Stimulated activated CD4-positive, alpha-beta T cell treated with anti-CD3 and anti-CD28 coated beads, Interleukin-15, amount 100 ng/mL, for 48 hours (primary cell): ENCODE measurements around the gene PUS3.

Source experiments
- DNase-seq, 2 donors: peaks; one replicate each; pipeline ENCODE4 v3.0.0-alpha.2; 2020; ENCODE audit warnings: low read depth in 2 of 2

Gene PUS3

DNA sequence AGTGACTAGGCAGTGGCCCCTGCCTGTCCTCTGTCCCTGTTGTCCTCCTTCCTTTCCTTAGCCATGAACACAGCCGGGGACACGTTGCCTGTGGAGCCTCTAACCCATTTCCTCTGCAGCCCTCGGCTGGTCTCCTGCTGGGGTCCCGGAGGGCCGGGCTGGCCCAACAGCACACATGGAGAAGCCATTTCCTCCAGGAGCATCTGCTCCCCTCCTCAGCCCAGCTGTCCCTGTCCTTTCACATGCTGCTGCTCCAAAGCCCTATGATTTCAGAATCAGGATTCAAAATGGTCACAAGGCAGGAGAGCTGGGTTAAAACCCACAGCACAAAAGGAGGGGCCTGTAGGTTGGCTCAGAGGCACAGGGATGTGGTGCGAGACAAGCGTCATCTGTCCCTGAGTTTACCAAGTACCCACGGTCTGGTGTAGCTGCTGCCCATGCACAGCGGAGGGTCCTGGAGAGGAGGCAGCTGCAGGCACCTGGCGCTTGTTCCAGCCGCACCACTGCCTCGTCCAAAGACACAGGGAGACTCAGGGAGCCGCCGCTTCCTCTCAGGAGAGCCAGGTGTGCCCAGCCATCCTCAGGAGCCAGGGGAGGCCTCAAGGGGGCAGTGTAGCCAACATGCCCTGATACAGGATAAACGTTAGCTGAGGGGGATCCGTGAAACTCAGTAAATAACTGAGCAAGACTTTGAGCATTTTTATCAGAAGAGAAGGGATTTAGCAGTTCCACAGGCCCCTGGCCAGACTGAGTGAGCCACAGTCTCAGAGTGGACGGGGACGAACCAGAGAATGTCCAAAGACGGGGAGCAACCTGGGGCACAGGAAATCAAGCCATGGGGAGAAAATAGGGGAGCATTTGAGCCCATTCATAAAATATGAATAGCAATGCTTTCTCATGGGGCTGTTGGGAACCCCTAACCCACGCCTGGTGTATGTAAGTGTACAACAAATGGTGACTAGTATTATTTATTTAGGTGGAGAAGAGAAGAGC is 38.9 kb upstream of the PUS3 start:
- peak; percentile 19 to 47 for DNase-seq

DNA sequence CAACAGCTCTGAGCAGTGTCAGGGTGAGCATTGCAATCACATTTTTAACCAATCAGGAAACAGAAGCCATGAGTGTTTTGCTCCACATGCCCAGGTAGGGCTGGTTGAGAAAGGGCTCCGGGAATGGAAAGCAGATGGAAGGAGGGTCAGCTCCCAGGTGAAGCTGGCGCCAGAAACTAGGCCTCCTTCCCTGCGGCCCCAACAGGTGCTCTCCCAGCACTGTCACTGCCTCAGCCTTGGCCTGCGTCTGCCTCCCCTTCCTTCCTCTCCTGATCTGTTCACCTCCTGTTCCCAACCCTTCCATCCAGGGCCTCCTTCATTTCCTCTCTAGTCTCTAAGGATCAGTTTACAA is 38.2 kb upstream of the PUS3 start:
- DNase-seq: no peak

DNA sequence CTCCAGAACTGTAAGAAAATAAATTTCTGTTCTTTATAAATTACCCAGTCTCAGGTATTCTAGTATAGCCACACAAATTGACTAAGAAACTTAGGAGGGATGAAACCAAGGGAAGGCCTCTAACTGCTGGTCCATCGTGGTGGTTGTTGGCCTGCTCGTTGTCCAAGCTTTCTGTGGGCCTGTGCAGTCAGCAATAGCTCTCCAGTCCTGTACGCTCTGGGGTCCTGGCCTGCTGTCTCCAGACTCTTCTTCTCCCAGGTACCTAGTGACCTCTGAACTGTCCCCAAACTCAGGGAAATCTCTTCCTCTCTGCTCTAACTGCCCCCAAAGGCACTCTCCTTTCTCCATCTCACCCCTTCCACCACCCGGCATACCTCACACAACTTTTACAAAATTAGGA is 37.1 kb upstream of the PUS3 start:
- no peak for DNase-seq

DNA sequence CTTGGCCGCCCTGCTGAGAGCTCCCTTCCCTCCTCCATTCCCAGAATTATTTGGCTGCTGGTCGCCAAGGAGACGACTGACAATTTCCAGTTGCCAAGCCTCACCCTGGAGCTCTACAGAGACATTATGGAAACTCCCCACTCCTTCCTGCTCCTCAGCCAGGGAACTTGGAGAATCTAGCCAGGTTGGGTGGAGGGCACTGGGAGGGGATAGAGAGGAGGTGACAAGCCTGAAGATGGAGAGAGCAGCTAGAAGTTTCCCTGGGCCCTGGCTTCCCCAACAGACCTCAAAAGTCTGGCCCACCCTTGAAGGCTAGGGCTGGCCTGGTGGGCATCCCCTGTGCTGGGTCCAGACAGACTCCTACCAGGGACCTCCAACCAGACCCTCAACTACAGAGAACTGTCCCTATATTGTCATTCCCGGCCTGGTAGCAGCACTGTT is 36.1 kb upstream of the PUS3 start:
- DNase-seq: no peak

DNA sequence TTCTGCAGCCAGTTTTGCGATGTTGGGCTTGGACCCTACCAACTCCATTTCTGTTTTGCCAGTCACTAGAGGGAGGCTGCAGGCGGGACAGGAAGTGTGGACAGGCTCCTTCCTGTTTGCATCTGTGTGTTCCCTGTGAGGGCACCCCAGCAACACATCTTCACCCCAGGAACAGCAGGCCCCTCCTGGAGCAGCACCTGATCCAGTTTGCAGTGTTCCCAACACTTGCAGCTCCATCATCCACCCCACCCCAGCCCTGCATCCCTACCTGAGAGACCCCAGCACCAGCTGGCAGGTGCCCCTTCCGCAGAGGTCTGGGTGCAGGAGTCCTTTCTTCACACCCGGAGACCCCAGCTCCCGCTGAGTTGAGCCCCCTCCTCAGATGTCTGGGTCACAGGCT is 35.4 kb upstream of the PUS3 start:
- DNase-seq: no peak

DNA sequence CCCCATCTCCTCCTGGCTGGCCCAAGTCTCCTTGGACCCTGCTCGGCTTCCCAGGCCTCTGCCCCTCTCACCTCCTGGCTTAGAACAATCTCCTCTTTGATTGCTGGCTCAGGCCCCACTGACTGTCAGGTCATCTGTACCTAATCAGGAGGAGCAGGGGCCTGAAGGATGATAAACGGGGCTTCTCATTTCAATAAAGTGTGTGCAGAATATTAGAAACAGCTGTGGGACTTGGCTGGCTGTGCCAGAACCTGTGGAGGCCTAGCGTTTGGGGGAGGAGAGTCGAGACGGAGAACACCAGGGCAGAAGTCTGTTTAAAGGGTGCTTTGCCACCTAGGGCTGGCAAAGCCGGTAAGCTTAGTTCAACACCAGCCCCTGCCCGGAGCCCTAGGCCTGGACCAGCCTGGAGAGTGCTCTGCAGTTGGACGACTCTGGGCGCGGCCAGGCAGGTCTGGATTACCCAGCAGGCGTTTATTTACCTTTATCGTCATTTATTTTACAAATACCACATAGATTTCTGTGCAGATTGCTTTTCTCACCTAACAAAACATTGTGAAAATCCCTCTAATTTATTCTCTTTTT is 32.7 kb upstream of the PUS3 start:
- DNase-seq: no peak

DNA sequence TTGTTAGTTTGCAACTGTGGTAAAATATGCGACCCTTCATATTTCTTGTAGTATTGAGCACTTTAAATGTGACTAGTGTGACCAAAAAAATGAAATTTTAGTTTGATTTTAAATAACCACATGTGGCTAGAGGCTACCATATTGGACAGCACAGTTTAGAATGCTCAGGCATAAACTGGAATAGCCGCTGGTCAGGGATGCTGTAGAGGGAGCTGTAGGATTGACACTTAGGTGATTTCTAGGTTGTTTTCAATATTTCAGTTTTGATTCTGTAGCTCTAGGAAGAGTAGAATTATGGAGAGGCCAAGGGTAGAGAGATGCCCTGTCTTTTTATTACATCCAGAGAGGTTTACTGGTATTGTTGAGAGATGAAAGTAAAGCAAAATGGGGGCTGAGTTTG is 32.0 kb upstream of the PUS3 start:
- DNase-seq: no peak

DNA sequence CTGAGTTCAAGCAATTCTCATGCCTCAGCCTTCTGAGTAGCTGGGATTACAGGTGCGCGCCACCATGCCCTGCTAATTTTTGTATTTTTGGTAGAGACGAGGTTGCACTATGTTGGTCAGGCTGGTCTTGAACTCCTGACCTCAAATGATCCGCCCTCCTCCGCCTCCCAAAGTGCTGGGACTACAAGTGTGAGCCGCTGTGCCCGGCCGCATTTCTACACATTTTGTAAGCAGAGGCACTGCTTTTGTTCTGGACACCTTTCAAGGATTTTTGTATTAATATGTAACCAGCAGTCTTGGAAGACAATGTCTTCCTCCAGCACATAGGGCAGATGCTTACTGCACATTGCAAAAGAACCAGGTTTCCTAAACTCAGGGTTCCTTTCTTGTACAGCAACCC is 31.5 kb upstream of the PUS3 start:
- no peak for DNase-seq

DNA sequence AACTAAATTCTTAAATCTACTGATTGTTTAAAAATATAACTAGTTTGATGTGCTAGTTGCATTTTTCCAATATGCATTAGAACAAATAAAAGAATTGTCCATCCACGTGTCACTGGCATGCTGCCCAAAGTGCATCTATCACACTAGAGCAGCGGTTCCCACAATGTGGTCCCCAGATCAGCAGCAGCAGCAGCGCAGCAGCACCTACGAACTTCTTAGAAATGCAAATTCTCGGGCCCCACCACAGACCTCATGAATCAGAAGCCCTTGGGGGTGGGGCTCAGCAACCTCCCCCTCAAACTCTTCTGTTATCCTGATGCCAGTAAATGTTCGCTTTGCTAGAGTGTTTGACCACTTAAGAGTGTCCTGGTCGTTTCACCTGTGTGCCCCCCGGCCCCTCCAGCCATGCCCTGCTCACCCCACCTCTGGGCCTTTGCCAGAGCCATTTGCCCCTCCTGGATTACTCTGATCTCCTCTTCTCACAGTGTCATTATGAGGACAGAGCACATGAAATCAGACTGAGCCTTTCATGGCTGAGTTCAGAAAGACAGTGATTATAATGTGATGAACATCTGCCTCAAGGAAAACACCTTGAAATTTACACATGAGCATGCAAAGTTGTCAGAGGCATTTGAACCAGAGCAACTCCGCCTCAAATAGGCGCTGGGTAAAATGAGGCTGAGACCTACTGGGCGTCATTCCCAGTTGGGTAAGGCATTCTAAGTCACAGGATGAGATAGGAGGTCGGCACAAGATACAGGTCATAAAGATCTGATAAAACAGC is 30.2 kb upstream of the PUS3 start:
- no peak for DNase-seq

DNA sequence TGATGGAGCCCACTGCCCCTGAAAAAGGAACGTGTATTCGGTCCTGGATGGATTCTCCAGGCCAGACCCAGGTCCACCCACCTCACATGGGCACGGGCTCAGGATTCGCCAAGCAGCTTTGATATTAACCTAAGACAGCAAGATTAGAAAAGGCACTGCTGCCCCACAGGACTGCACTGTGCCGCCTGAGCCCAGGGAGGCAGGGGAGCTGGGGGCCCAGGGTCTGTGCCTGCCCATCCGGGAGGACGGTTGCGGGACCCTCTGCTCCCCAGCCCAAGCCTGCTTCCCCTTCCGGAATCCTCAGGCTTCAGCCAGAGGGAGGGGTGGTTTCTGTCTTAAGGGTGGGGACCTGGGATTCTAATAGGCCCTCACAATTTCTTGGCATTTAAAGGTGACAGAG is 29.3 kb upstream of the PUS3 start:
- DNase-seq: no peak

DNA sequence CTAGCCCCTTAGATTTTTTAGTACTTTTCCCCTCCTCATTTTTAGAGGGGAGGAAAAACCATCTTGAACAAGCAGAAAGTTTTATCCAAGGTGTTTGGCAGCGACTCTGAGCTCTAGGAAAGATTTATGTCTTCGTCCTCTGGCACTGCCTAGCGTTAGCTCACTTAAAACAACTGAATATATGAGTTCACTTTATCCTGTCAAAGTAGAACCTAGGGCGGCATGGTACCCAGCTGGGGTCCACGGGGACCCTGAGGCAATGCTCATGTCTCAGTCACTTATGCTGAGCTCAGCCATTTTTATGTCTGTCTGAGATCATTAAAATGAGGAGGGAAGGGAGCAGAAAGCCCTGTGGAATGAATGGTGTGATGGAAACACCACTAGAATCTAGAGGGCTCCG is 28.7 kb upstream of the PUS3 start:
- no peak for DNase-seq

DNA sequence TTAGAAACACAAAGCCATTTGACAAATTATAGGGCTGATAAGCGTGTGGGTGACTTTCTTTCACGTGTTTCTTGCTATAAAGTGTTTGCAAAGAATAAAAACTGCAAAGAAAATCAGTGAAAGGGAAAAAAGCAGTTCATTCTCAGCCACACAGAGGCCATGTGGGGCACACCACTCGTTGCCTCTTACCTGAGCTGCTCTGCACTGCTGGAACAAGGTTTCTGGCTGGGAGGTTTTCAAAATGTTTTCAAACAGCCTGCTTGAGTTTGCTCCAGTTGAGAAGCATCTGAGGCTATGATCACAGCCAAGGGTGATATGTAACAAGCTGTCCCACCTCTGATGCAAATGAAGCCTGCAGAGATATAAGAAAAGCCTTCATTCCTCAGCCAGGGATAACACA is 28.1 kb upstream of the PUS3 start:
- DNase-seq: no peak

DNA sequence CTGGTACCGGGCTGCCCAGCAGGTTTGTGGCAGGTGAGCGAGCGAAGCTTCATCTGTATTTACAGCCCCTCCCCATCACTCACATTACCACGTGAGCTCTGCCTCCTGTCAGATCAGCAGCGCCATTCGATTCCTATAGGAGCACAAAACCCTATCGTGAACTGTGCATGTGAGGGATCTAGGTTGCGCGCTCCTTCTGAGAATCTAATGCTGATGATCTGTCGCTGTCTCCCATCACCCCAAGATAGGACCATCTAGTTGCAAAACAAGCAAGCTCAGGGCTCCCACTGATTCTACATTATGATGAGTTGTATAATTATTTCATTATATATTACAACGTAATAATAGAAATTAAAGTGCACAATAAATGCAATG is 27.1 kb upstream of the PUS3 start:
- DNase-seq: no peak

DNA sequence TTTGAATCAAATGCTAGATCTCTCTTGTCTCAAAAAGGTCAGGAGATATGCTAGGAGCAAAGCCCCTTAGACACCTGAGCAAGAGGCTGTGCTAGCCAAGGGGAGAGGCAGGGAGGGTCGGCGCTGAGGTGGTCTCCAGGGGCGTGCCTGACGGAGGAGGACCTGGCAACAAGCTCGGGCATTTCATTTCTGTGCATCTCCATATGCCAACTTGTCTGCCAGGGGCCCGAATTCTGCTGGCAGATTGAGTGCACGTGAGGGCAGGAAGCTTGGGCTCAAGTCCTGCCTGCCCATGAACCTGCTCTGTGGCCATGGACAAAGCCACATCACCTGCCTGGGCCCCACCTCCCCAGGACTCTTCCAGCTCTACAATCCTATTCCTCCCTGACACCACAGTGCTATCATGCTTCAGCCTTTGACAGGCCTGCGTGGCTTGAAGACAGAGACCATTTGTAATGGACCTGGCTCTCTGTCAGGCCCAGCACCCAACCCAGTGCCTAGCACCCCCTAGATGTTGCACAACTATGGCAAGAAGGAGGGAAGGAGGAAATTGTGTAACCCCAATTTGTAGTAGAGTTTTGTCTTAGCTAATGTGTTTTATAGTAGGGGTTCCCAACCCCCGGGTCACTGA is 26.6 kb upstream of the PUS3 start:
- no peak for DNase-seq

DNA sequence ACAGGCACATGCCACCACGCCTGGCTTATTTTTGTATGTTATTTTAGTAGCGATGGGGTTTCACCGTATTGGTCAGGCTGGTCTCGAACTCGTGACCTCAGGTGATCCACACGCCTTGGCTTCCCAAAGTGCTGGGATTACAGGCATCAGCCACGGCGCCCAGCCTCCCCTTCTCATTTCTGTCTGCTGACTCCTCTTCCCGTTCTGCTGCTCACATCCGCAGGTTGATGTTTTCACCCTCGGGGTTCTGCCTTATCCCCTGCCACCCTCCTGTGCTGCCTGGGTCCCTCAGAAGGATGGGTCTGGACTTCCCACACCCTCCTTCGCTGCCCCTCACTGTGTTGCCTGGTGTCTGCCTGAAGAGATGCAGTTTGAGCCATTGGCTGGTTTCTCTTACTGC is 23.7 kb upstream of the PUS3 start:
- no peak for DNase-seq

DNA sequence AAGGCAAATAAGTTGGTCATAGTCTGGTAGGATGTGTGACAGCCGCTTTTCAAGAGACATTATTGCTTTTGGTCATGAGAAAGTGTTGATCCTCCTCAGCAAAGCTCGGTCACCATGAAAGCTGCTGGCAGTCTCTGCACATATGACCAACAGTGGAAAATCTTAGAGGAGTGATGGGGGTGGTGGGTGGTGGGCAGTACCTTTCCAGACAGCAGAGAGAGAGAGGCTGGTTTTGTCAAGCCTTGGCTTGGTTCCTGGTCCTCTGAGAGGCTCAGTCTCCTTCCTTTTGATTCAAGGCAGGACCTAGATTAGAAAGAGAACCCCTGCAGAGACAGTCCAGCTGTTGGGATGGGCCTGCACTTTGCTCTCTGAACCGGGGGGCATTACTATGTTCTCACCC is 22.8 kb upstream of the PUS3 start:
- DNase-seq: no peak

DNA sequence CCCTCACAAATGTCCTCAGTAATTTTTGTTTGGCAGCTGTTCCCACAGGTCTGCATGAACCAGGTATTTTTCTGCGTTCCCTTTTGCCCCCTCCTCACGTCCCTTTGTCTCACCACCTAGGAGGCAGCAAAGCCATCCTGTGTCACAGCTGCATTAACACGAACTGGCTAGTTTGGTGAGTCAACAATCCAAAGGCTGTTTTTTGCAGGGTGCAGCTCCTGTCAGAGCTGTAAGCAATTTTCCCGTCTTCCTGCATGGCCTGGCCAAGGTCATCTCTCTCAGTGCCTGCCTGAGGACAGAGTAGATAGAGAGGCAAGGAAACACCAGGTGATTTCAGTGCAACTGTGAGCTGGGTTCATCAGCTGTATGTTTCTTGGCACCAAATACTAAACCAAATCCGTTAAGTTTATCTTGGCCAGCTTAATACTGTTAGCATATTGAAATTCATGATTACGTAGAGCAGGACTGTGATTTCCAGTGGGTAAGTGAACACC is 22.3 kb upstream of the PUS3 start:
- DNase-seq: no peak

DNA sequence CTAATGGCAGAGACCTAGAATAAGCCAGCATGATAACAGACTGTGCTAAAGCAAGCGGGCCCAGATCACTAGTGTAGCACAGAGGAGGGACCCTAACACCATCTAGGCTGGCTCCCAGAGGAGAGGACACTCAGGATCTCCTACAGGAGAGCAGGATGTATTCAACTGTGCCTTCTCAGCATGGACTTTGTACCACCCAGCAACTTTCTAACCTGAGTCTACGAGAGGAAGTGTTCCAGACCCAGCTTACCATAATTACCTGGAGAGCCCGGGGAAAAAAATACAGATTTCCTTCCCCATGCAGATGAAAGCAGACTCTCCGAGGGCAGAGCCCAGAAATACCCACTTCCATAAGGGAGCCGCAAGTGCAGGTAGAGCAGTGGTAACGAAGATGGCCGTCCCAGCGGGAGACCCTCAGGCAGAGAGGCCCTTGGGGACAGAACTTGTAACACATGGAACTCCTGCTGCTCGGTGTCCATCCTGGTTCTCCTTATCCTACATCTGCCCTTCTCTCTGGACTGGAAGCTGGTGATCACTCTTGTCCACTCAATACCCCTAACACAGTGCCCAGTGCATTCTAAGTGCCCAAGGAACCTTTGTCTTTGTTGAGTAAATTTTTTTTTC is 21.5 kb upstream of the PUS3 start:
- DNase-seq: no peak

DNA sequence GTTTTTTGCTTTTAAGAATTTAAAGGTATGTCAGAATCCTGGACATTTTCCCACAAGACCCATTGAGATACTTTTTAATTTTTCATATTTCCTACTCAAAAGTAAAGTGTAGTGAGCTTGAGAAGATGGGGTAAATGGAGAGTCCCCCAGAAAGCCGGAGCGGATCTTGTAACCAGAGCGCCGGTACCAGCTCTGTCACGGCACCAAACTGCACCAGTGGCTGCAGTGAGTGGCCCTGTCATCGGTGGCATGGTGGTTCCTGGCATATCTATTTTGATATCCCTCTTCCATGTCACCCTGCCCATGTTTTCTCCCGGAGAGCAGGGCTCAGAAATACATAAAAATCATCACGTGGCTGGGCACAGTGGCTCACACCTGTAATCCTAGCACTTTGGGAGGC is 20.6 kb upstream of the PUS3 start:
- no peak for DNase-seq

DNA sequence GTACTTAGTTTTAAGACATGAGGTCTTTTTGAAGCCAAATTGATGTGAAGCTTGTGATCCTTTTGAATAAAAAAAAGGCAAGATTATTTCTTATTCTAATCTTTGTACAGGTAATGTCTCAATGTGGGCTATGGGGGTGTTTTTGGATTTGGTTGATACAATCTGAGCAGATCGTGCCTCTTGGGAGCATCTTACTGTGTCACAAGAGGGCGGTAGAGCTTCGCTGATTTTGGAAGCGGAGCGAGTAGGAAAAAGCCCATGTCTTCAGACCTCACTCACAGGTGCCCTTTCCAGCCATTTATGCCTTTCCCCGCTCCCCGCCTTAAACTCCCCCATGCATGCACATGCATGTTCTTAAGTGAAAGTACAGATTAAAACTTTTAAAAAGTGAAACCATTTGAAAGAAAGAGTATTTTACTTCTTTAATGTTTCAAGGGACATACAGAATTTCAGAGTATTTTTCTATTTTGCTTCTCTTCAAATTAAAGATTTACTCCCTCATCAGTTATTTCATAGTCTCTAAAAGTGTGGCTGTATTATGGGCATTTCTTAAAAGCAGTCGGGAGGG is 20.1 kb upstream of the PUS3 start:
- peak in 1 of 2 donors; percentile 45 for DNase-seq

DNA sequence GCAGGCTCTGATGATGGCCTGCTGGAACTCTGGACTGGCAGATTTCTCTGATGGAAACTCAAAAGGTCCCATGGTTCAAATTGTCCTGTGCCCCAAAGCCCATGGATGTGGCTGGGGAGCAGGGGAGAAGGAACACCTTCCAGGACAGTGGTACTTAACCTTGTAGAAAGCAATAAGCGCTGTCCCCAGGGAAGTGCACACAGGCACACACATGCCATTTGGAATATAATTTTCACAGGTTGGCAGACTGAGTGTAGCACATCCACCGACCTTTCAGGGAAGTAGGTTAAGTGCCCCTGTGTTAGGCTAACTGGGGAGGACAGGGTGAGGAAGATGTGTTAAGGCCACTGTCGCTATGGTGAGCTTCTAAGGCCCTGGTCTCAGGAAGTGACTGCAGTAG is 19.1 kb upstream of the PUS3 start:
- DNase-seq: no peak
